ENCODE data around the gene IGFBP6. TPM values are rescaled to one million over a fixed set of nuclear protein-coding genes. Genes with fewer than 3 reads are reported as not detected.

IGFBP6 gene
- total and polyA plus RNA-seq, 2 donors (not counting 1 experiment from before 2014, with no cell fraction given), result 0.30 TPM; not detected in 1

DNA sequence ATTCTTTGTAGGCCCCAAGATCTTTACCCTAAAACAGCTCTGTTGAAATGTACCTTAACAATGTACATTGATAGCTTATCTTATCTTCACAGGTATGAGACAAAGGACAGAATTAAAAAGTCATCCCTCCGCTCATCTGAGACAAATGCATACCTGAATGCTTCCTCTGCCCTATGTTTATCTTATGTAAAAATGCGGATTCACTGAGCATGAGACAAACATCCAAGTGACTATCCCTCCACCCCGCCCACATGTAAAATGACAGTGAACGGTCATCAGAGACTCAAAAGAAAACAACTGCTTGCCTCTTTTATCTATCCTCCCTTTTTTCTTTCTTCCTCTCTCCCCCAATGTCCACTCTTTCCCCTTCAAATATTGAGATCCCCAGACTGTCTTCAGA, 45.9 kb downstream of the IGFBP6 start:
- Mint-ChIP-seq H3K4me3 (no peak overlapping the region), H3K27ac (no peak overlapping the region), H3K9me3 (ENCODE audit: insufficient read depth) (peaks cover 2% of the 10 kb centered on the region), H3K4me1 (no peaks in the 10 kb centered on the region), H3K27me3 (peaks cover 9% of the 10 kb centered on the region)
- no peak for TF ChIP-seq EZH2 (IDR thresholded peaks at IDR 0.05; ENCODE audit: borderline replicate concordance, insufficient read depth, low read depth, low read length, poor library complexity, severe bottlenecking)
- TF ChIP-seq, protein P1, sequence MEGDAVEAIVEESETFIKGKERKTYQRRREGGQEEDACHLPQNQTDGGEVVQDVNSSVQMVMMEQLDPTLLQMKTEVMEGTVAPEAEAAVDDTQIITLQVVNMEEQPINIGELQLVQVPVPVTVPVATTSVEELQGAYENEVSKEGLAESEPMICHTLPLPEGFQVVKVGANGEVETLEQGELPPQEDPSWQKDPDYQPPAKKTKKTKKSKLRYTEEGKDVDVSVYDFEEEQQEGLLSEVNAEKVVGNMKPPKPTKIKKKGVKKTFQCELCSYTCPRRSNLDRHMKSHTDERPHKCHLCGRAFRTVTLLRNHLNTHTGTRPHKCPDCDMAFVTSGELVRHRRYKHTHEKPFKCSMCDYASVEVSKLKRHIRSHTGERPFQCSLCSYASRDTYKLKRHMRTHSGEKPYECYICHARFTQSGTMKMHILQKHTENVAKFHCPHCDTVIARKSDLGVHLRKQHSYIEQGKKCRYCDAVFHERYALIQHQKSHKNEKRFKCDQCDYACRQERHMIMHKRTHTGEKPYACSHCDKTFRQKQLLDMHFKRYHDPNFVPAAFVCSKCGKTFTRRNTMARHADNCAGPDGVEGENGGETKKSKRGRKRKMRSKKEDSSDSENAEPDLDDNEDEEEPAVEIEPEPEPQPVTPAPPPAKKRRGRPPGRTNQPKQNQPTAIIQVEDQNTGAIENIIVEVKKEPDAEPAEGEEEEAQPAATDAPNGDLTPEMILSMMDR (IDR thresholded peaks at IDR 0.05), result no peak
- no peak for ATAC-seq (ENCODE audit: low read depth)
- ChIA-PET POLR2A (no interaction called here), CTCF (interaction anchor here (0.7 kb wide), 3 partner anchors 65 to 690 kb away, joined by 3 to 5 read pairs (median 4); no protein-coding TSS in a partner anchor)
- Histone ChIP-seq H3K27me3 (replicated peaks in 1 of 4; ENCODE audit: control extremely low read depth in 1 of 4, control insufficient read depth in 3 of 4, insufficient read depth in 4 of 4, low read length in 3 of 4) (no peaks in the 10 kb centered on the region), H3K36me3 (replicated peaks in 1 of 2; ENCODE audit: control extremely low read depth in 1 of 2, control insufficient read depth in 1 of 2, extremely low read depth in 1 of 2, insufficient read depth in 2 of 2, low read length in 1 of 2) (no peaks in the 10 kb centered on the region), H2AFZ (ENCODE audit: insufficient read depth, low read depth, low read length, poor library complexity, severe bottlenecking) (no peak overlapping the region), H4K20me1 (ENCODE audit: control insufficient read depth, insufficient read depth, low read length, poor library complexity, severe bottlenecking) (no peaks in the 10 kb centered on the region), H3K27ac (ENCODE audit: low read length in 2 of 2) (no peak overlapping the region), H3K4me1 (ENCODE audit: control insufficient read depth in 2 of 2, insufficient read depth in 2 of 2, low read length in 2 of 2) (no peaks in the 10 kb centered on the region), H3K9ac (ENCODE audit: low read length) (no peak overlapping the region), H3K79me2 (ENCODE audit: control insufficient read depth, insufficient read depth, low read length) (no peaks in the 10 kb centered on the region), H3K4me2 (replicated peaks; ENCODE audit: low read depth, low read length, poor library complexity, severe bottlenecking) (no peak overlapping the region), H3K9me3 (ENCODE audit: control extremely low read depth in 1 of 3, control insufficient read depth in 2 of 3, insufficient read depth in 1 of 3, low read length in 2 of 3) (peaks cover 0 to 11% (median 2%) of the 10 kb centered on the region in 3 donors), H3K4me3 (ENCODE audit: control extremely low read depth in 1 of 5, extremely low read depth in 1 of 5, insufficient read depth in 1 of 5, low read depth in 2 of 5, low read length in 4 of 5) (no peak overlapping the region)
- no peak for DNase-seq
- intact Hi-C loops (cut with micrococcal nuclease), result no loop called here
- 97% methylated on average over 3 of the region's 4 CpGs for WGBS (ENCODE audit: insufficient coverage)

DNA sequence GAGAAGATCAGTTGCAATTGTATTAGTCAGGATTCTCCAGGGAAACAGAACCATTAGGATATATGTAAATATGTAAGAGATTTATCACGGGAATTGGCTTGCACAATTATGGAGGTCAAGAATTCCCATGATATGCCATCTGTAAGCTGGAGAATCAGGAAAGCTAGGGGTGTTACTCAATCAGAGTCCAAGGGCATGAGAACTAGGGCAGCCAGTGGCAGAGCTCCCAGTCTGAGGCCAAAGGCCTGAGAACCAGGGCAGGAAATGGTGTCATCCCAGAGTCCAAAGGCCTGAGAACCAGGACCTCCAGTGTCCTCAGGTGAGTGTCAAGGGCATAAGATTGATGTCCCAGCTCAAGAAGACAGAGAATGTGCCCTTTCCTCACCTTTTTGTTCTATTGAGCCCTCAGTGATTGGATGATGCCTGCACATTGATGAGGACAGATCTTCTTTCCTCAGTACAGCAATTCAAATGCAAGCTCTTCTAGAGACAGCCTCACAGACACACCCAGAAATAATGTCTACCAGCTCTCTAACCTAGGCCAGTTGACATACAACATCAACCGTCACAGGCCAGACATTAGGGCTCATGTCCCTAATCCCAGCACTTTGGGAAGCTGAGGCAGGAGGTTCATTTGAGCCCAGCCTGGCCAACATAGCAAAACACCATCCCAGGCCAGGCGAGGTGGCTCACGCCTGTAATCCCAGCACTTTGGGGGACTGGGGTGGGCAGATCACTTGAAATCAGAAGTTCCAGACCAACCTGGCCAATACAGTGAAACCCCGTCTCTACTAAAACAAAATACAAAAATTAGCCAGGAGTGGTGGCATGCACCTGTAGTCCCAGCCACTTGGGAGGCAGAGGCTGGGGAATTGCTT, 48.2 kb downstream of the IGFBP6 start:
- intact Hi-C loops (cut with micrococcal nuclease), result no loop called here
- H4K20me1 ChIP-seq (ENCODE audit: control insufficient read depth, insufficient read depth, low read length, poor library complexity, severe bottlenecking), result no peaks in the 10 kb centered on the region
- 95% methylated on average over 4 of the region's 5 CpGs for WGBS (ENCODE audit: insufficient coverage)
- ATAC-seq (ENCODE audit: low read depth), result no peak
- H3K27ac ChIP-seq (ENCODE audit: low read length in 2 of 2), result no peak overlapping the region
- no peak for DNase-seq
- ChIA-PET CTCF (no interaction called here), POLR2A (no interaction called here)
- H3K27me3 ChIP-seq (replicated peaks in 1 of 4; ENCODE audit: control extremely low read depth in 1 of 4, control insufficient read depth in 3 of 4, insufficient read depth in 4 of 4, low read length in 3 of 4), result no peaks in the 10 kb centered on the region
- no peaks in the 10 kb centered on the region for H3K9me3 ChIP-seq (ENCODE audit: control extremely low read depth in 1 of 3, control insufficient read depth in 2 of 3, insufficient read depth in 1 of 3, low read length in 2 of 3)
- H3K79me2 ChIP-seq (ENCODE audit: control insufficient read depth, insufficient read depth, low read length), result no peaks in the 10 kb centered on the region
- Mint-ChIP-seq H3K27ac (no peak overlapping the region), H3K27me3 (peaks cover 9% of the 10 kb centered on the region), H3K9me3 (ENCODE audit: insufficient read depth) (no peaks in the 10 kb centered on the region), H3K4me3 (no peak overlapping the region), H3K4me1 (no peaks in the 10 kb centered on the region)
- H3K36me3 ChIP-seq (replicated peaks in 1 of 2; ENCODE audit: control extremely low read depth in 1 of 2, control insufficient read depth in 1 of 2, extremely low read depth in 1 of 2, insufficient read depth in 2 of 2, low read length in 1 of 2), result no peaks in the 10 kb centered on the region
- H3K9ac ChIP-seq (ENCODE audit: low read length), result no peak overlapping the region
- no peak overlapping the region for H3K4me2 ChIP-seq (replicated peaks; ENCODE audit: low read depth, low read length, poor library complexity, severe bottlenecking)
- no peak overlapping the region for H3K4me3 ChIP-seq (ENCODE audit: control extremely low read depth in 1 of 5, extremely low read depth in 1 of 5, insufficient read depth in 1 of 5, low read depth in 2 of 5, low read length in 4 of 5)
- no peaks in the 10 kb centered on the region for H3K4me1 ChIP-seq (ENCODE audit: control insufficient read depth in 2 of 2, insufficient read depth in 2 of 2, low read length in 2 of 2)
- H2AFZ ChIP-seq (ENCODE audit: insufficient read depth, low read depth, low read length, poor library complexity, severe bottlenecking), result no peak overlapping the region
- TF ChIP-seq, protein P1 (IDR thresholded peaks at IDR 0.05), result no peak
- TF ChIP-seq EZH2 (IDR thresholded peaks at IDR 0.05; ENCODE audit: borderline replicate concordance, insufficient read depth, low read depth, low read length, poor library complexity, severe bottlenecking), result no peak

Data from B cell (primary cell).